ENCODE measurements around the gene NTM.

DNA sequence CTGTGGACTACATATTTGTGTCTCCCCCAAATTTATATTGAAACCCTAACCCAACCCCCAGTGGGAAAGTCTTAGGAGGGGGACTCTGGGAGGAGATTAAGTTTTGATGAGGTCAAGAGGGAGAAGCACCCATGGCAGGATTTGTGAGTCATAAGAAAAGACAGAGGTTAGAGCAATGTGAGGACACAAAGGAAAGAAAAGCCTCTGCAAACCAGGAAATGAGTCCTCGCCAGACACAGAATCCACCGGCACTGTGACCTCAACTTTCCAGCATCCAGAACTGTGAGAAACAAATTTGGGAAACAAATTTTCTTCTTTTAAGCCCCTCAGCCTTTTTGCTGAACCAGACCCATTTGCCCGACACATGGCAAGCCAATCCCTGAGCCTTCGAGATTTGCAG is 397.0 kb downstream of the NTM start:
- TF ChIP-seq FOXM1 (IDR thresholded peaks at IDR 0.05; ENCODE audit: borderline replicate concordance): no peak
- no peak for TF ChIP-seq ZNF384 (IDR thresholded peaks at IDR 0.05)
- TF ChIP-seq BHLHE40 (IDR thresholded peaks at IDR 0.05; ENCODE audit: borderline replicate concordance): no peak
- TF ChIP-seq FOXA1 (IDR thresholded peaks at IDR 0.05): no peak
- TF ChIP-seq SP1 (IDR thresholded peaks at IDR 0.05): no peak
